Activated CD4-positive, alpha-beta T cell treated with anti-CD3 and anti-CD28 coated beads, Interleukin-2, Interleukin-4, amounts not matched to agents 100 ng/mL and 50 ng/mL, durations not matched to agents 16 hours and 8 hours (primary cell): Measurements from ENCODE around the gene SYT17.

Experiments used
- DNase-seq: peaks from one replicate; pipeline ENCODE4 v3.0.0-alpha.2; 2020; ENCODE audit warnings: low spot score

Gene SYT17, protein sequence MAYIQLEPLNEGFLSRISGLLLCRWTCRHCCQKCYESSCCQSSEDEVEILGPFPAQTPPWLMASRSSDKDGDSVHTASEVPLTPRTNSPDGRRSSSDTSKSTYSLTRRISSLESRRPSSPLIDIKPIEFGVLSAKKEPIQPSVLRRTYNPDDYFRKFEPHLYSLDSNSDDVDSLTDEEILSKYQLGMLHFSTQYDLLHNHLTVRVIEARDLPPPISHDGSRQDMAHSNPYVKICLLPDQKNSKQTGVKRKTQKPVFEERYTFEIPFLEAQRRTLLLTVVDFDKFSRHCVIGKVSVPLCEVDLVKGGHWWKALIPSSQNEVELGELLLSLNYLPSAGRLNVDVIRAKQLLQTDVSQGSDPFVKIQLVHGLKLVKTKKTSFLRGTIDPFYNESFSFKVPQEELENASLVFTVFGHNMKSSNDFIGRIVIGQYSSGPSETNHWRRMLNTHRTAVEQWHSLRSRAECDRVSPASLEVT

DNA sequence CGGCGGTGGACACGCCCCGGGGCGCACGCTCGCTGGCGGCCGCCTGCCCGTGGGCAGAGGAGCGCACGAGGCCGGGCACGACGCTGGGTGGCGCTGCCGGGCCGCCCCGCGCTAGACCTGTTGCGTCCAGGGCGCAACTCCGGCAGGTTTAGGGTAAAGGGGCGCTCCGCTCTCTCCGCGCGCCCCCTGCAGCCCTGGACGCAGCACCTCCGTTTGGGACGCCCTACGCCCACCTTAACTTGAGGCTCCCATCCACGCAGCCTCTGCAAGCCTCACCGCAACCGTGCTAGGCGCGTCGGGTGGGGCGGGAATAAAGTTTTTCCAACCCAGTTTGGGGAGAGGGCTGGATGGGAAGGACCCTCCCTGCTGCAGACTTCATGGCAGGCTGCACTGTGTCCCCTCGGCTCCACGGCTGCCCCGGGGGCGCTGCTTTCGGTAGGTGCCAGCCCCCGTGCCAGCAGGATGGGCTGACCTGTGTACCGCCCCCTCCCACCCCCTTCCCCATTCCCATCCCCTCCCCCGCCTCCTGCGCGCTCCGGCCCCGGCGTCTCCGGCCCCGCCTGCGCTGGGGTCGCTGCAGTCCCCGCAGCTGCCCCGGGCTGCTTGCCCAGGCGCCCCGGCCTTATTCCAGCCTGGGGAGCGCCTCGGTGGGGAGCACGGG is at the start of gene SYT17:
SYT17 (plus strand) TSS at position 531 of the 661 bp plus-strand sequence. CDS start 407 bp downstream, outside the sequence.
- peak; percentile 48 for DNase-seq

DNA sequence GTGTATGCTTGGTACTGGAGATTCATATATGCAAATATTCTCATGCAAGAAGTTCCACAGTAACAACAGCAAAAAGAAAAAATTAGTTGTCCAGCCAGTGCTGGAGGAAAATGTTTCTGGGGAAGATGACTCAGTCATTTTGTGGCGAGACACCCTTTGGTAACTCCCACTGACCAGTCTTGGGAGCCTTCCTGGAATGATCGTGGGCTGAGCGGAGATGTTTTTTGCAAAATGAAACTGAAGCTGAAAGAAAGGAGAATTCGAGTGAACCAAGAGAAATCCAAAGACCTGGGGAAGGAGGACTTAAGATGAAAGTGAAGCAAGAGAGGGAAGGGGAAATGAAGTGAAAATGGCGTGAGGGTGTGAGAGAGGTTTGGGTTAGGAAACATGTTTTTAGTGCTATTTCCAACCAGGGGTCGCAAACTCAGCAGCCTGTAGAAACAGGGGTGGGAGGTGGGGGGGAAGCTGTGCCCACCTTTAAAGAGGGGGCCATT is 49.1 kb upstream of the SYT17 start:
- DNase-seq, result peak; percentile 68

DNA sequence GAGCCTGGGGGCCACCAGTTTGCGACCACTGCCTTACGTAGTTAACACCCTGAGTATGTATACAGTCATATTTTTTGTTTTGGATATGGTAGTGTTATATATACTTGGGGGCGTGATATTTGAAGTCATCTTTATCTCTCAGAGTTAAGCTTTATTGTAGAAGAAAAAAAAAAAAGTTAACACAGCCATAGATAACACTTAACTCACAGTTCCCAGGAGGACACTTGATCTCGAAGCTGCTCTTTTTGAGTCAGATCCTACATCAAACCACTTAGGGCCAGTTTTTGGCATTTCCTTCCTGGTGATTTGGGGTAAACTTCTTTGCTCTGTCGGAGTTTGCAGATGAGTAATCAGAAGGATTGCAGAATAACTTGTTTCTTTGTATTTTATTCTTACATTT is 48.5 kb upstream of the SYT17 start:
- DNase-seq, result peak; percentile 71

- no peak for DNase-seq
These were observed 44.4 kb upstream of the SYT17 start for GRCh38 chr16:19123535-19124178.

- DNase-seq, result no peak
These were observed 41.7 kb upstream of the SYT17 start for GRCh38 chr16:19126300-19126699.

GRCh38 chr16:19127205-19127604 is 40.8 kb upstream of the SYT17 start:
- peak; percentile 76 for DNase-seq

DNA sequence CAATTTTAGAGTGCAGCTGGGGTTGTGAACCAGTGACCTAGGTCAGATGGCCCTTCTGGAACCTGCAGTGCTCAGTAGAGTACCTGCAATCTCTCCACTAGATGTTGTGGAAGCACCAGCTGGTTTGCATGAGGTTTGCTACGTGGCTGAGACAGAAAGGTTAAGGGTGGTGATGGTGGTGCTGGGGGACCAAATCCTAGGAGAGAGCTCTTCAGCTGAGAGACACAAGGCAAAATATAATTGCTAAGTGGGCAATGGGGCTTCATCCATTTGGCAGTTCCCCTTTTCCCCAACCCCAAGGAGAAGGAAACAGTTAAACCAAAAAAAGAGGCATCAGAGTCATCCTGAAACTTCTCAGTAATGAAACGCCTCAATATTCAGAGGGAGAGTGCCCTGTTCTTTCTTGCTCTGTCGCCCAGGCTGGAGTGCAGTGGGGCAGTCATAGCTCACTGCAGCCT is 40.3 kb upstream of the SYT17 start:
- peak; percentile 74 for DNase-seq

GRCh38 chr16:19128454-19129200 is 39.4 kb upstream of the SYT17 start:
- DNase-seq, result no peak

GRCh38 chr16:19130385-19130784 is 37.7 kb upstream of the SYT17 start:
- no peak for DNase-seq

- DNase-seq, result peak; percentile 51
These were observed 36.9 kb upstream of the SYT17 start for GRCh38 chr16:19130852-19131824.

GRCh38 chr16:19131825-19132218 is 36.2 kb upstream of the SYT17 start:
- no peak for DNase-seq

GRCh38 chr16:19132255-19132654 is 35.8 kb upstream of the SYT17 start:
- no peak for DNase-seq

DNA sequence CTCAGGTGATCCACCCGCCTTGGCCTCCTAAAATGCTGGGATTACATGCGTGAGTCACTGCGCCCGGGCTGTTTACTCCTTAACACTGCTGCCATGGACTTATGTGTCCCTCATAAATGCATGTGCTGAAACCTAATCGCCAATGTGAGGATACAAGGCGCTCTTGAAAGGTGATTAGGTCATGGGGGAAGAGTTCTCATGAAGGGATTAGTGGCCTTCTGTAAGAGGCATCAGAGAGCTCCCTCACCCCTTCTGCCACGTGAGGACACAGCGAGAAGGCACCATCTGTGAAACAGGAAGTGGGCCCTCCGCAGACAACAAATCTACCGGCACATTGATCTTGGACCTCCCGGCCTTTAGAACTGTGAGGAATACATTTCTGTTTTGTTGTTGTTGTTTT is 35.1 kb upstream of the SYT17 start:
- DNase-seq, result no peak

DNA sequence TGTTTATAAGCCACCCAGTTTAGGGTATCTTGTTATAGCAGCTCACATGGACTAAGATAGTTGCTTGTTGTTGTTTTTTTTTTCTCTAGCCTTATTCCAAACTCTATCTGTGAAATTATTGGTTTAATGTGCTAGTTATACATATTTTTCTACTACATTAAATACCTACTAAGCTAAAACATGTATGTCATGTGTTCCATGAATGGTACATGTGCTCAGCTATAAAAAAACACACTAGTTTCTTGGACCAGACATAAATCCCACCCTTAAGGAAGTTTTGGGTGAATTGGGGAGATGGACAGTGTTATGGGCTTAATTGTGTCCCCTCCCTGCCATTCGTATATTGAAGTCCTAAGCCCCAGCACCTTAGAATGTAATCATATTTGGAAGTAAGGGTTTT is 34.4 kb upstream of the SYT17 start:
- DNase-seq, result no peak

DNA sequence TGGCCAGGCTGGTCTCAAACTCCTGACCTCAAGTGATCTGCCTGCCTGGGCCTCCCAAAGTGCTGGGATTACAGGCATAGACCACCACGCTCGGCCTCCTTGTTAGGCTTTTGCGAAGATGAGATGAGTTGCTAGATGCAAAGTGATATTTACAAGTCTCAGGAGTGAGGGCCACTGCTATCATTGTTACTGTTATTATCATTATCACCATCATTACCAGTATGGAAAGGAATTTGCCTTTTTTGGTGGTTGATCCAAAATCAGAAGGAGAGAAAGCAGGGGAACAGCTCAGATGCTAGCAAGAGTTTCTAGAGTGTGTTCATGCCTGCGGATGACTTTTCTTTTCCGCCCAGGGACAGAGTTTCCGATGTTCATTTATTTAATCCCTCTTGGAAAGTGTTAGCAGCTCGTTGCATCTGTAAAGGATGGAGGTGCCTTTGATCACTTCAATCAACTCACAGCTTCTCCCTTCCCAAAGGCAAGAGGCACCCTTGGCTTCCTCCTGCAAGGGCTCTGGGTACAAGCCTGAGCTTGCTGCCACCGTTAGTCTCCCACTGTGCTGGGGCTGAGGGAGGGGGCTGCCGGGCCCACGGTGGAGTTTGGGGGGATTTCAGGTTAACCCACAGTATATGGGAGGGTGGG is 32.7 kb upstream of the SYT17 start:
- no peak for DNase-seq

DNA sequence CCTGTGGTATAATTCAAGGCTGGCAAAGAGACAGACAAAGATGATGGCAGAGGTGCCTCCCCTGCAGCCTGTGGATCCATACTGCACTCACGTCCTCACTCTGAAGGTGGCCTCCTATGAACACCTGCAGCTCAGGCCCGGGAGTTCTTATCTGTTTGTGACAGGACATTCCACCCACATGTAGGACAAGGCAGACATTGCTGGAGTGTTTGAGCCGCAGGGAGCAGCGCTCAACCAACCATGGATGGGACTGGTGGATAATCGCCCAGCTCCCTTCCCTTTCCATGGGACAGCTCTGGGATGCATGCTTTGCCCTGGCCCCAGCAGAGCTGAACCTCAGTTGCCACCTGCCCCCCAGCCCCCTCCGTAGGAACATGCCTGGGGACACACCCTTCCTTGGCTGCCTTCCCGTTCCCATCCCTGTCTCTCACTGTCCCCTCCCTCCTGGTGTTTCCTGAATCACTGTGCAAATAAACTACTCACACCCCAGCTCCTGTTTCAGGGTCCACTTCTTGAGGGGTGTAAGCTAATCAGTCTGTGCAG is 32.1 kb upstream of the SYT17 start:
- no peak for DNase-seq

- DNase-seq, result no peak
These were observed 31.4 kb upstream of the SYT17 start for GRCh38 chr16:19136549-19137196.

- DNase-seq, result no peak
These were observed 30.6 kb upstream of the SYT17 start for GRCh38 chr16:19137201-19138128.
